ENCODE results near the gene SLC36A1.

SLC36A1 gene

DNA sequence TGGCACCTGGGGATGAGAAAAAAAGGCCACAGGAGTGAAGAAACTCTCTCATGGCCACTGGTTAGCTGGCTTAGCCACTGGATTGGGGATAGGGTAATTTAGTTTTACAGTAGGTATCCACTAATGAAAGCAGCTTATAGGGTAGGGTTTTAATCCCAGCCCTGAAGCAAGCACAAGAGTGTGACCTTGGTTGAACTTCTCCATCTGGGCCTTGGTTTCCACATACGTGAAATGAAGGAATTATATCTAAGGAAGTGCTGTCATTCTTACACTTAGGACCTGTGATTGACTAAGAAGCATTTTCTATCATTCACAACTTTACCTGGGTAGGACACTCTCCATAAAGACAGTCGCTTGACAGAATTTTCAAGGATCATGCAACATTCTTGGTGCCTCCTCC lies 94.2 kb downstream of the SLC36A1 start:
- no peak for DNase-seq

Data from NCI-H69 (cell line).